ENCODE results near the gene RAP1A.

The RAP1A gene

GRCh38 chr1:111747282-111747734 is 127.7 kb downstream of the RAP1A start:
- TF ChIP-seq GATA3 (IDR thresholded peaks at IDR 0.05; ENCODE audit: low read depth, low read length) (no peak), GATA2 (IDR thresholded peaks at IDR 0.05; ENCODE audit: low read depth, low read length) (no peak)

DNA sequence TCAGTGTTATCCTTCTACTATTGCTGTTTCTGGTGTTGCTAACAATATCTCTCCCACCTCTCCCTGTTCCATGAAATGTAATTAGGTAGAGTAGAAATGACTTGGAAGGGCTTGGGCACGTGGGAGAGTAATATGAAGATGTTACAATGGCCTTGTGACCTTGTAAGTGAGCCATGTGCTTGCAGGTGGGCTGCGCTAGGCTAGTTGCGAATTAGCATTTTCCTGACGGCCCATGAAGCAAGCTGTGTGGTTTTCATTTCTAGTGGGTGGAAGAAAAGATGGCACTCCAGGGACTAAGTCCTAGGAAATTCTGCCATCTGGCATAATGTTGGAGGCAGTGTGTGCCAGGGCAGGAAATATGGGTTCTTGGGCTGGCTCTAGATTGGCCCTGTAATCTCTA is 128.4 kb downstream of the RAP1A start:
- no peak for TF ChIP-seq GATA2 (IDR thresholded peaks at IDR 0.05; ENCODE audit: low read depth, low read length)
- no peak for TF ChIP-seq GATA3 (IDR thresholded peaks at IDR 0.05; ENCODE audit: low read depth, low read length)

DNA sequence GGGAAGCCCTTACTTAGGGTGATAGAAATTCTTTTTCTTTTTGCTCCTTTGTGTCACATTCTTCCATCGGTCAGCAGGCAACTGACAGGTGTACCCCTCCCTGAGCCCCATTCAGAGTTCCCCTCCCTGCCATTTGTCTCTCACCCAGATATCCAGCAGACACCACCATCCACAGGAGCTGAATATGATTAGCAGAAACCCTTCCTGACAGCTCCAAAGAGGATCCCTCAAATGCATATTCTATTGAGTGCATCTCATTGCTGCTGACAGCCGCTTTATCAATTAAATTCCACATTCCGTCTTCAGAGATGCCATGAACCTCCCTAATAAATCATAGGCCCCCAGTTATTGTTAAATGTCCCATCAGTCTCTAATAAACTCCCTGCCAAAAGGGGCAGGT is 130.0 kb downstream of the RAP1A start:
- TF ChIP-seq GATA2 (IDR thresholded peaks at IDR 0.05; ENCODE audit: low read depth, low read length) = no peak
- TF ChIP-seq GATA3 (IDR thresholded peaks at IDR 0.05; ENCODE audit: low read depth, low read length) = no peak

DNA sequence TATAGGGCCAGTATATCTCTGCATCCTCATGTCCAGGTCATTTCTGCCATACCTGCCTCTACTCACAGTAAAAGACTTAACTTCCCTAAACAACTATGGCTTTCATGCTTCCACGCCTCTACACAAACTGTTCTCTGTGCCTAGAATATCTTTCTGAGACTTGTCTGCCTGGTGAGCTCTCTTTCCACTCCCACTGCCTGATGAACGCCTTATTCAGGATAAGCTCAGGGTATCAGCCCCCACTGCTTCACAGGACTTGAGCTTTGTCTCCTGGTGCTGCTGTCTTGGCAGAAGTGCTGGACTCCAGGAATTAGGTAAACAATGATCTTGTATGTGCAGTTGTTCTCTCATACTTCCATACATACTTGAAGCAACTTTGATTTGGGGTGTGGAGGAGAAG is 131.3 kb downstream of the RAP1A start:
- TF ChIP-seq GATA3 (IDR thresholded peaks at IDR 0.05; ENCODE audit: low read depth, low read length) (no peak), GATA2 (IDR thresholded peaks at IDR 0.05; ENCODE audit: low read depth, low read length) (no peak)

DNA sequence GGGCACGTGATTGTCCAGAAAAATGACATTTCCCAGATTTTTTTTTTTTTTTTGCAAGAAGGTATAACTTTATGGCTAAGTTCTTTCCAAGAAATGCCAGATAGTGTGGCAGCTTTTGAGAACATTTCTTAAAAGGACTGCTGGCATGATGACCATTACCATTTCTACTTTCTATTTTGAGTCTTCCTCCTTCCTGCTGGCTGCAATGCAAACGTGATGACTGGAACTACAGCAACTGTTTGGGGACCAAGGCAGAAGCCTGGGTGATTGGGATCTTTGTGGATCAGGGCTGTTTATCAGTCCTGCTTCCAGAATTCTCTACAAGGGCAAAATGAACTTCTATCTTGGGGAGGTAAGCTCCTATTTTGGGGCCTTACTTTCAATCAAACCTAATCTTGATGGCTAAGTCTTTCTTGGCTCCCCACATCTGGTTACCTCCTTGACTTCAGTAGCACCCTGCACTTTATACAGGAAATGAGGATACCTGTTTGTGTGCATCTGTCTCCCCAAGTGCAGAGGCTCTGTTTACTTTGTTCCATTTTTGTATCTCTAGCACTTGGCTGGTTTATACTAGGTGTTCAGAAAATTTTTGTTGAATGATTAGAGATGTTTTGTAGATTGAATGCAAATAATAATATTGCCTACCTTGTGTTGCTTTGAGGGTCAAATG is 132.5 kb downstream of the RAP1A start:
- TF ChIP-seq GATA3 (IDR thresholded peaks at IDR 0.05; ENCODE audit: low read depth, low read length) = no peak
- TF ChIP-seq GATA2 (IDR thresholded peaks at IDR 0.05; ENCODE audit: low read depth, low read length) = no peak

GRCh38 chr1:111754984-111755330 is 135.4 kb downstream of the RAP1A start:
- peak; percentile 74 for TF ChIP-seq GATA2 (IDR thresholded peaks at IDR 0.05; ENCODE audit: low read depth, low read length)
- no peak for TF ChIP-seq GATA3 (IDR thresholded peaks at IDR 0.05; ENCODE audit: low read depth, low read length)

GRCh38 chr1:111755331-111756123 is 135.9 kb downstream of the RAP1A start, which contains the start of gene DDX20:
DDX20 (plus strand) TSS chr1:111755901; CDS start chr1:111755925, 24 bp downstream.
- TF ChIP-seq GATA2 (IDR thresholded peaks at IDR 0.05; ENCODE audit: low read depth, low read length) = 0 out of 2 replicates have a peak, but pooled peaks have one; percentile 4
- no peak for TF ChIP-seq GATA3 (IDR thresholded peaks at IDR 0.05; ENCODE audit: low read depth, low read length)

- no peak for TF ChIP-seq GATA2 (IDR thresholded peaks at IDR 0.05; ENCODE audit: low read depth, low read length)
- TF ChIP-seq GATA3 (IDR thresholded peaks at IDR 0.05; ENCODE audit: low read depth, low read length) = no peak
Measured at GRCh38 chr1:111756124-111756513, 136.5 kb downstream of the RAP1A start.

DNA sequence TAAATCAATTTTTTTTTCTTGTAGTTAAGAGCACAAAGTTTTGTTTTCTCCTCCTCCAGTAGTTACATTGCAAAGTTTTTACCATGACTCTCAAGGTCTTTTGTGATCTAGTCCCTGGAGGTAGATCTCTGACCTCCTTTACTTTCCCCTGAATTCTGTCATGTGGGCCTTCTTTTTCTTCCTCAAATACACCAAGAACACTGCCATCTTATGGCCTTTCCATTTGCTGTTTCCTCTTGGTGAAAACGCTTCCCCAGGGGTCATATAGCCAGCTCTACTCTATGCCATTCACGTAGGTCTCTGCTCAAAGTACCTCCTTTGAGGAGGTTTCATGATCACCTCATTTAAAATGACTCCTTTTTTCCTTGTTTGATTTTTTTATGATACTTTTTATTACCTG is 138.8 kb downstream of the RAP1A start:
- TF ChIP-seq GATA3 (IDR thresholded peaks at IDR 0.05; ENCODE audit: low read depth, low read length) = no peak
- no peak for TF ChIP-seq GATA2 (IDR thresholded peaks at IDR 0.05; ENCODE audit: low read depth, low read length)

DNA sequence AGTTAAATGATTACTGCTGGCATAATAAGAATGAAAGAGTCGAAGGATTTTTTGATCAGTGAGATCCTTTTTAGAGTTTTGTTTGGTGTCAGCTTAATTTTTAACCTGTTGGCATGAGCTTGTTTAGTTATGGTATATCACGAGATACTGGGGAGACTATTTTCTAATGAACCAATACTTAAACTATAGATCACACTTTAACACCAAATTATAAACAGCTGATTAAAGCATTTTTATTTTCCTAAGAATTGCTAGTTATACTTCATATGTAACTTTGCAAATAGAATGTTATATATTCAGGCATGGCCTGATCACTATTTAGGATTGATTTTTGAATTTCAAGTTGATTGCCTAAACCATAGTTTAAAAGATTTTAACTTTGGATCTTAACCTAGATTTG is 142.1 kb downstream of the RAP1A start:
- TF ChIP-seq GATA2 (IDR thresholded peaks at IDR 0.05; ENCODE audit: low read depth, low read length) = no peak
- TF ChIP-seq GATA3 (IDR thresholded peaks at IDR 0.05; ENCODE audit: low read depth, low read length) = no peak

- TF ChIP-seq GATA3 (IDR thresholded peaks at IDR 0.05; ENCODE audit: low read depth, low read length) = no peak
- TF ChIP-seq GATA2 (IDR thresholded peaks at IDR 0.05; ENCODE audit: low read depth, low read length) = no peak
Measured at GRCh38 chr1:111762332-111762731, 142.7 kb downstream of the RAP1A start.
